Measurements from ENCODE around the gene HTRA1. TPM values are rescaled to one million over a fixed set of nuclear protein-coding genes. Genes with fewer than 3 reads are reported as not detected.

The HTRA1 gene
- polyA plus RNA-seq, 1 donor from 2014 or later, result 1.4 TPM

DNA sequence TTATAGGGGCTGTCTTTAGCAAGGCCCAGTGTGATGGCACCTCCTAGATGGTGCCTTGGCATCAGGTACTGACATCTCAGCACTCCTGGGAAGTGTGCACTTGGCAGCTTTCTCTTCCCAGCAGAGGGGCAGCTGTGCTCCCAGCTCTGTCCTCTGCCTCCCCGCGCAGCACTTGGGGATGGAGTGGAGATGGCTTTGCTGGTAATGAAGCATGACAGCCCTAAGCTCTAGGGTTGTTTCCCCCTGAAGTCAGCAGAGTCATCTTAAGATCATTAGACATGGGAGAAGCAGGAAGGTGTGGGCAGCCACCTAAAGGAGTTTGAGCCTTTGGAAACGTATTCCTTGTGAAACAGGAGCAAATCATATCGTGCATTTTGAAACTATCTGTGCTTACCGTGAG, 46.7 kb downstream of the HTRA1 start:
- no peaks in the 10 kb centered on the region for H3K36me3 ChIP-seq (ENCODE audit: insufficient read depth, low read length)
- H3K4me2 ChIP-seq (ENCODE audit: low read length), result no peak overlapping the region
- no peaks in the 10 kb centered on the region for H3K27me3 ChIP-seq (ENCODE audit: insufficient read depth, low read depth, low read length)
- H3K27ac ChIP-seq (ENCODE audit: low read length), result no peak overlapping the region
- H3K9ac ChIP-seq (ENCODE audit: low read length), result no peak overlapping the region
- no peaks in the 10 kb centered on the region for H3F3A ChIP-seq (ENCODE audit: insufficient read depth, low read length, poor library complexity, severe bottlenecking)
- H3K4me3 ChIP-seq (ENCODE audit: low read length), result no peak overlapping the region
- H3K9me3 ChIP-seq (ENCODE audit: low read length), result no peaks in the 10 kb centered on the region
- no peaks in the 10 kb centered on the region for H3K79me2 ChIP-seq (replicated peaks; ENCODE audit: insufficient read depth, low read length)
- no peak for TF ChIP-seq EZH2 (IDR thresholded peaks at IDR 0.05; ENCODE audit: borderline replicate concordance, insufficient read depth, low read length, poor library complexity, severe bottlenecking)
- TF ChIP-seq MXI1 (conservative IDR thresholded peaks at IDR 0.05; ENCODE audit: poor library complexity, severe bottlenecking), result no peak
- TF ChIP-seq, protein P1, sequence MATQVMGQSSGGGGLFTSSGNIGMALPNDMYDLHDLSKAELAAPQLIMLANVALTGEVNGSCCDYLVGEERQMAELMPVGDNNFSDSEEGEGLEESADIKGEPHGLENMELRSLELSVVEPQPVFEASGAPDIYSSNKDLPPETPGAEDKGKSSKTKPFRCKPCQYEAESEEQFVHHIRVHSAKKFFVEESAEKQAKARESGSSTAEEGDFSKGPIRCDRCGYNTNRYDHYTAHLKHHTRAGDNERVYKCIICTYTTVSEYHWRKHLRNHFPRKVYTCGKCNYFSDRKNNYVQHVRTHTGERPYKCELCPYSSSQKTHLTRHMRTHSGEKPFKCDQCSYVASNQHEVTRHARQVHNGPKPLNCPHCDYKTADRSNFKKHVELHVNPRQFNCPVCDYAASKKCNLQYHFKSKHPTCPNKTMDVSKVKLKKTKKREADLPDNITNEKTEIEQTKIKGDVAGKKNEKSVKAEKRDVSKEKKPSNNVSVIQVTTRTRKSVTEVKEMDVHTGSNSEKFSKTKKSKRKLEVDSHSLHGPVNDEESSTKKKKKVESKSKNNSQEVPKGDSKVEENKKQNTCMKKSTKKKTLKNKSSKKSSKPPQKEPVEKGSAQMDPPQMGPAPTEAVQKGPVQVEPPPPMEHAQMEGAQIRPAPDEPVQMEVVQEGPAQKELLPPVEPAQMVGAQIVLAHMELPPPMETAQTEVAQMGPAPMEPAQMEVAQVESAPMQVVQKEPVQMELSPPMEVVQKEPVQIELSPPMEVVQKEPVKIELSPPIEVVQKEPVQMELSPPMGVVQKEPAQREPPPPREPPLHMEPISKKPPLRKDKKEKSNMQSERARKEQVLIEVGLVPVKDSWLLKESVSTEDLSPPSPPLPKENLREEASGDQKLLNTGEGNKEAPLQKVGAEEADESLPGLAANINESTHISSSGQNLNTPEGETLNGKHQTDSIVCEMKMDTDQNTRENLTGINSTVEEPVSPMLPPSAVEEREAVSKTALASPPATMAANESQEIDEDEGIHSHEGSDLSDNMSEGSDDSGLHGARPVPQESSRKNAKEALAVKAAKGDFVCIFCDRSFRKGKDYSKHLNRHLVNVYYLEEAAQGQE (IDR thresholded peaks at IDR 0.05; ENCODE audit: borderline replicate concordance), result no peak
- no peaks in the 10 kb centered on the region for H3K9me2 ChIP-seq (ENCODE audit: insufficient read depth, low read length)
- no peaks in the 10 kb centered on the region for H4K20me1 ChIP-seq (ENCODE audit: insufficient read depth)
- H2AFZ ChIP-seq (ENCODE audit: low read depth, low read length), result no peak overlapping the region

DNA sequence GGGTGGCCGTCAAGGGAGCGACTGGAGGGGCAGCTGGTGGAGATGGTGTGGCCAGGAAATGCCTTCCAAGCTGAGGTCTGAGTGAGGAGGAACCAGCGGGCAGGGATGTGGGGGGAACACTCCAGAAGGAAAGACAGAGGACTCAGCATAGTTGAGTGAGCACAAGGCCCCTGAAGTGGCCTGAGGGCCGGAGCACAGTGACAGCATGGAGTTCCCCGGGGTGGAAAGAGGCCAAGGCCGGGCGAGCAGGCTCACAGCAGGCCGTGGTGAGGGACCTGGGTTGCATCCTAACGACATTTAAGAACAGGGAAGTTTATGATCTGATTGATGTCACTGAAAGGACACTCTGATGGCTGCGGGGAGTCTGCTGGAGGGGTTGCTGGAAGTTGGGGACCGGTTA, 48.0 kb downstream of the HTRA1 start:
- TF ChIP-seq RAD21 (conservative IDR thresholded peaks at IDR 0.05), result no peak
- no peak for TF ChIP-seq SMC3 (conservative IDR thresholded peaks at IDR 0.05; ENCODE audit: poor library complexity)
- no peak for TF ChIP-seq EZH2 (IDR thresholded peaks at IDR 0.05; ENCODE audit: borderline replicate concordance, insufficient read depth, low read length, poor library complexity, severe bottlenecking)
- no peak for TF ChIP-seq POLR2AphosphoS5 (IDR thresholded peaks at IDR 0.05)
- TF ChIP-seq, protein P1 (IDR thresholded peaks at IDR 0.05; ENCODE audit: borderline replicate concordance), result no peak
- TF ChIP-seq TAF1 (IDR thresholded peaks at IDR 0.05; ENCODE audit: low read depth), result no peak
- TF ChIP-seq MXI1 (conservative IDR thresholded peaks at IDR 0.05; ENCODE audit: poor library complexity, severe bottlenecking), result no peak
- TF ChIP-seq EP300 (conservative IDR thresholded peaks at IDR 0.05; ENCODE audit: poor library complexity, severe bottlenecking), result no peak
- TF ChIP-seq, protein P2, sequence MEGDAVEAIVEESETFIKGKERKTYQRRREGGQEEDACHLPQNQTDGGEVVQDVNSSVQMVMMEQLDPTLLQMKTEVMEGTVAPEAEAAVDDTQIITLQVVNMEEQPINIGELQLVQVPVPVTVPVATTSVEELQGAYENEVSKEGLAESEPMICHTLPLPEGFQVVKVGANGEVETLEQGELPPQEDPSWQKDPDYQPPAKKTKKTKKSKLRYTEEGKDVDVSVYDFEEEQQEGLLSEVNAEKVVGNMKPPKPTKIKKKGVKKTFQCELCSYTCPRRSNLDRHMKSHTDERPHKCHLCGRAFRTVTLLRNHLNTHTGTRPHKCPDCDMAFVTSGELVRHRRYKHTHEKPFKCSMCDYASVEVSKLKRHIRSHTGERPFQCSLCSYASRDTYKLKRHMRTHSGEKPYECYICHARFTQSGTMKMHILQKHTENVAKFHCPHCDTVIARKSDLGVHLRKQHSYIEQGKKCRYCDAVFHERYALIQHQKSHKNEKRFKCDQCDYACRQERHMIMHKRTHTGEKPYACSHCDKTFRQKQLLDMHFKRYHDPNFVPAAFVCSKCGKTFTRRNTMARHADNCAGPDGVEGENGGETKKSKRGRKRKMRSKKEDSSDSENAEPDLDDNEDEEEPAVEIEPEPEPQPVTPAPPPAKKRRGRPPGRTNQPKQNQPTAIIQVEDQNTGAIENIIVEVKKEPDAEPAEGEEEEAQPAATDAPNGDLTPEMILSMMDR (IDR thresholded peaks at IDR 0.05; ENCODE audit: poor library complexity, severe bottlenecking), result no peak
- no peak overlapping the region for H3K4me3 ChIP-seq (ENCODE audit: low read length)
- H2AFZ ChIP-seq (ENCODE audit: low read depth, low read length), result no peak overlapping the region
- no peak overlapping the region for H3K27ac ChIP-seq (ENCODE audit: low read length)
- H3K9ac ChIP-seq (ENCODE audit: low read length), result no peak overlapping the region
- no peaks in the 10 kb centered on the region for H3F3A ChIP-seq (ENCODE audit: insufficient read depth, low read length, poor library complexity, severe bottlenecking)
- H3K9me3 ChIP-seq (ENCODE audit: low read length), result no peaks in the 10 kb centered on the region
- no peaks in the 10 kb centered on the region for H4K20me1 ChIP-seq (ENCODE audit: insufficient read depth)
- H3K9me2 ChIP-seq (ENCODE audit: insufficient read depth, low read length), result no peaks in the 10 kb centered on the region
- no peak overlapping the region for H3K4me2 ChIP-seq (ENCODE audit: low read length)
- no peaks in the 10 kb centered on the region for H3K27me3 ChIP-seq (ENCODE audit: insufficient read depth, low read depth, low read length)
- H3K36me3 ChIP-seq (ENCODE audit: insufficient read depth, low read length), result no peaks in the 10 kb centered on the region
- no peaks in the 10 kb centered on the region for H3K79me2 ChIP-seq (replicated peaks; ENCODE audit: insufficient read depth, low read length)
